Stimulated activated CD8-positive, alpha-beta memory T cell treated with anti-CD3 and anti-CD28 coated beads, Interleukin-4, amount 100 ng/mL, for 48 hours (primary cell): ENCODE measurements around the gene TGFBR3.
A peak's percentile ranks its signal among the peaks of the same experiment; 100 is the strongest.

Experiments
- DNase-seq: peaks from one replicate; pipeline ENCODE4 v3.0.0-alpha.2; 2020

Gene TGFBR3

GRCh38 chr1:91729621-91730358 lies 156.2 kb downstream of the TGFBR3 start:
- DNase-seq = no peak

DNA sequence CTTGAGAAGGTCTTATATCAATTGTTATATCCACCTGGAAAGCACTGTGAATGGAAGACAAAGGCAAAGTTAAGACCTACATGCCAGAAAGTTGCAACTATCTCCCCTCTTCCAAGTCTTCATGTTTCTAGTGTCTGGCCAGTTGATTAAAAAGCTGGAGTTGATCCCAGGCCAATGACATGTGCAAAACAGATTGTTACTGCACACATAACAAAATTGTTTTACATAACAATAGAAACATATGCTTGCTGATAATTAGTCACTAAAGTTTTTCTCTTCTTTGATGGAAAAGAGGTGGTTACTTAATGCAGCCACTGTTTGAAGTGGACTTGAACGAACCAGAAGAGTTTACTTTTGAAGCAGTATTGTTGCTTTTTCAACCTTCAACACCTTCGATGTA lies 158.2 kb downstream of the TGFBR3 start:
- no peak for DNase-seq

DNA sequence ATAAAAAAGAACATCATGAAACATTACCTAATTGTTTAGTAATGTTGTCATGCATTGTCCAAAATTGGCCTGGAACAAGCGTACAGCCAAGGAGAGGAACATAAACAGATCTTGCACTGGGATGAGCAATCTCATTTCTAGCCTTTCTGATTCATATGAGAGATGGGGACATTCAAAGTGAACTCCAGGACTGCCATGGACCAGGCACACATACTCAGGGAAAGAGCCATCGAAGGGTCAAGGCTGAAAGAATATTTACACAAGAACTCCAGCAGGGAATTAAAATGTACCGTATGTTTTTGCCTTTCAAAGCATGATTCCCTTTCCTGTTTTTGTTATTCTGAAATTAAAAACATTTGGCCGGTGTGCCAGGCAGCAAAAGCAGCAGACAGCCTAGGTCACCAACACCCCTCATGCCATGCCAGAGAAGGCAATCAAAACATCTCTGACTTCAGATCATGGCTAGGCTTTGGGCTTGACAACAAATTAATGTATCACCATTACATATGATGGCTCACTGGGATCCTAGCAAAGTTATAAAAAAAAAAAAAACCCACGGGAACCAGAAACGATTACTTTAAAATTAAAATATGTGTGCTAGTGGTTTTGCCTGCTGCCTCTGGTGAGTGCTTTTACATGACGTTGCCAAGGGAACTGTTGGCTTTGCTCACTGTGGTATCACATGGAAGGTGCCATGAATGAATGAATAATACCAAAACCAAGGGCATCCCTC lies 159.8 kb downstream of the TGFBR3 start:
- no peak for DNase-seq

GRCh38 chr1:91725618-91725988 lies 160.3 kb downstream of the TGFBR3 start:
- DNase-seq = no peak

- no peak for DNase-seq
These were observed 161.3 kb downstream of the TGFBR3 start for GRCh38 chr1:91724644-91725043.

DNA sequence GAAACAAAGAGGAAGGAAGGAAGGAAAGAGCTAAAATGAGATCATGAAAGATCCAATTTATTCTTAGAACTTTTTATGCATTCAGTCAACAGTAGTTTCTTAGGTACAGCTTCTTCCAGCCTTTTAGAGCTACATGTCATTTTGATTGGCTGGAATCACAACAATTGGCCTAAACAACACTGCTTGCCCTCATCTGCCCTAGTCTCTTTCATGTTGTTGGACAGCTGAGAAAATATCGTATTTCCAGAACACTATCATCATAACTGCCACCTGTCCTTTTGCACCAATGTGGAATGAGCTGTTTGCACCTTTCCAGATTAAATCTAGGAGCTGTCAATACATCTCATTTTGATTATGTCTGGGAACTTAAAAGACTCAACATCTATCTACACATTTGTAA lies 161.7 kb downstream of the TGFBR3 start:
- DNase-seq = no peak

DNA sequence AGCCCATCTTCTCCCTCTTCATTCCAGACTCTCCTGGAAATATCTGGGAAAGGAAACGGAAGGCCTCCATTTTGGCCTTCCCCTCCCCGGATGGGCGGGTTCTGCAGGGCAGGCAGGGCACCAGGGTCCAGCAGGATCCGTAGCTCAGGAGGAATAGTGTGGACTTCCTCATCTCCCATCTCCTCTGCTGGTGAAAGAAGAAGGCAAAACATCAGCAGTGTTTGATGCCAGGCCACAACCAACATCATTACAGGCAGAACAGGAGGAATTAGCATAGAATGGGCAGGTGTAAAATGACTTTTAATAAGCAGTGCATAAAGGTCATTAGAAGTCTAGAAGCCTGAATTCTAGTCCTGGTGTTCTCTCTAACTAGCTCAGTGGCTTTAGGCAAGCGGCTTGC lies 165.9 kb downstream of the TGFBR3 start:
- DNase-seq = no peak

- no peak for DNase-seq
These were observed 167.1 kb downstream of the TGFBR3 start for GRCh38 chr1:91718877-91719276.

GRCh38 chr1:91718368-91718767 lies 167.6 kb downstream of the TGFBR3 start:
- DNase-seq = no peak

GRCh38 chr1:91717839-91718238 lies 168.1 kb downstream of the TGFBR3 start:
- no peak for DNase-seq

- no peak for DNase-seq
These were observed 169.6 kb downstream of the TGFBR3 start for GRCh38 chr1:91716339-91716738.

DNA sequence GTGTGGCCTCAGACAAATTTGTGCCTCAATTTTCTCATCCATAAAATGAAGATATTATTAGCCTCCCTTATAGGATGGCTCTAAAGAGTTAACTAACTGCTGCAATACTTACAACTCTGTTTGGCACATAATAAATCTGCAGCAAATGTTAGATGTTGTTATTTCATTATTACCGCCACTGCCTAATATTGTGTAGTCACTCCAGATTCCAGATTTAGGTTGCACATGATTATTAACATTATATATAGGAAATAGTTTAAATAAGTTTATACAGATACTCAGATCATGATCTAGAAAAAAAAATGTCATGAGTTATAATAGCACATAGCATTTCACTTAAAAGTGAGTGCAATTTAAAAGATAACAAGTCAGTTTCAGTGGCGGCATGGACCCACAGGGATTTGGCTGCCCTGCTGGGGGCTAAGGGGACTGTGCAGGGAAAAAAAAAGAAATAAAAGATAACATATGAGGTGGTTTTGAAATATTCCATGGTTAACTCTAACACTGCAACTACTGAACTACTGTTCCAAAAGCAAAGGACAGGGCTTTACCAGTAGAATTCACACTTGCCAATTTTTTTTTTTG lies 170.4 kb downstream of the TGFBR3 start:
- no peak for DNase-seq

- no peak for DNase-seq
These were observed 171.0 kb downstream of the TGFBR3 start for GRCh38 chr1:91714867-91715381.

- peak; percentile 56 for DNase-seq
These were observed 172.7 kb downstream of the TGFBR3 start for GRCh38 chr1:91712981-91713841.

- DNase-seq = no peak
These were observed 173.6 kb downstream of the TGFBR3 start for GRCh38 chr1:91712393-91712792.

GRCh38 chr1:91711504-91712247 lies 174.3 kb downstream of the TGFBR3 start:
- no peak for DNase-seq

DNA sequence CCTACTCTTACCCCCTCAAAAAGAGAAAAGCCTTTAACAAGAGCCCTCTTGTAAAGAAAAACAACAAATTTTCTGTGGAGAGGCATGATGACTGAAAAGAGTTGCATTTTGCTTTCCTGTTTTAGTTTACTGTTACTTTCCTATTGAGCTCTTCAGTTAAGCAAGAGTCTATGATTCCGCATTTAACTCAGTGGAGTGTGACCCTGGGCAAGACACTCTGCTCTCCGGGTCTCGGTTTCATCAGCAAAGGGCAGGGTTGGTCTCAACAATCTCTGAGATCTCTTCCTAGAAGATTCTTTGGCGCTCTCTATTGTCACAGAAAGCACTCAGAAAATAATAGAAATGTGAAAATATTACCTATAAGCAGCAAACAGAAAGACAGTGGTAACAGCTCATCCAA lies 175.7 kb downstream of the TGFBR3 start:
- DNase-seq = no peak

GRCh38 chr1:91708691-91709090 lies 177.3 kb downstream of the TGFBR3 start:
- DNase-seq = no peak

DNA sequence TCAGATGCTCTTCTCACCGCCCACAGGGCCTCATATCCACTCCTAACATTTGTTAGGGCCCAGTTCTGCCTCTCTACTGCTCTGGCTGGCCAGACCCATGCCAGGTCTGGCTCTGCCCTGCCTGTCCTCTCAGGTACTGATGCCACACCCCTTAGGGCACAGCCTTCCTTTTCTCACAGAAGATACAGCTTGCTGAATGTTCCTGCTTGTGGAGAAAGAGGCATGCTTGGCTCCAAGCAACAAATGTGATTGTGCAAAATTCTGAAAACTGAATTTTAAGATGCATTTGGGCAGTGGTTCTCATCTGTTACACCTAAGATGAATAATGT lies 178.1 kb downstream of the TGFBR3 start:
- DNase-seq = no peak

GRCh38 chr1:91707114-91707889 lies 178.6 kb downstream of the TGFBR3 start:
- DNase-seq = no peak

DNA sequence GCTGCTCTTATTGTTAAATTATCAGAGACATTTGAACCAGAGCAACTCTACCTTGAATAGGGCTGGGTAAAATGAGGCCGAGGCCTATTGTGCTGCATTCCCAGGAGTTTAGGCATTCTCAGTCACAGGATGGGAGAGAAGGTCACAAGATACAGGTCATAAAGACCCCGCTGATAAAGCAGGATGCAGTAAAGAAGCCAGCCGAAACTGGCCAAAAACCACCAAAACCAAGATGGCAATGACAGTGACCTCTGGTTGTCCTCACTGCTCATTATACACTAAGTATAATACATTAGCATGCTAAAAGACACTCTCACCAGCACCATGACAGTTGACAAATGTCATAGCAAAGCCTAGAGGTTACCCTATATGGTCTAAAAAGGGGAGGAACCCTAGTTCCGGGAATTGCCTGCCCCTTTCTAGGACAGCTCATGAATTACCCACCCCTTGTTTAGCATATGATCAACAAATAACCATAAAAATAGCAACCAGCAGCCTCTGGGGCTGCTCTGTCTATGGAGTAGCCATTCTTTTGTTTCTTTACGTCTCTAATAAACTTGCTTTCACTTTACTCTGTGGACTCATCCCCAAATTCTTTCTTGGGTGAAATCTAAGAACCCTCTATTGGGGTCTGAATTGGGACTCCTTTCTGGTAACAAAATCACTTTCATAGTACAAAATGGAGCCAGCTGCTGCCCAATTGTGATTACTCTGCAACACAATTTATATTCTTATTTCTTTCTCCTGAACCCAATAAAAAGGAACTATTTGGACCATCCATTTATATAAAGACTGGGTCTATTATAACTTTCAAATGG lies 179.6 kb downstream of the TGFBR3 start:
- DNase-seq = no peak
